Effector memory CD8-positive, alpha-beta T cell (primary cell): ENCODE measurements around the gene SLC35E4.

Source experiments
- ATAC-seq: fragments of 150-1000 bp; cut with Tn5 transposase; replicated peaks from 2 replicates; pipeline ENCODE4 v1.10.0; 2021; ENCODE audit warnings: mild to moderate bottlenecking, moderate library complexity
- DNase-seq, 3 experiments: peaks; one replicate each; pipeline ENCODE4 v3.0.0; 2021
- H3K27ac Mint-ChIP-seq, 2 donors: one replicate each; pipeline ENCODE4 v1.8.0; 2022; ENCODE audit warnings: mild to moderate bottlenecking in 2 of 2, mixed read lengths in 2 of 2, moderate library complexity in 2 of 2
- H3K27me3 Mint-ChIP-seq, 2 donors: one replicate each; pipeline ENCODE4 v1.8.0; 2022; ENCODE audit warnings: mixed read lengths in 2 of 2
- H3K36me3 Mint-ChIP-seq: one replicate; pipeline ENCODE4 v1.8.0; 2022; ENCODE audit warnings: mild to moderate bottlenecking, moderate library complexity, mixed read lengths; ENCODE audit not compliant: insufficient read depth
- H3K4me1 Mint-ChIP-seq, 2 donors: one replicate each; pipeline ENCODE4 v1.8.0; 2022; ENCODE audit warnings: low read depth in 2 of 2, mixed read lengths in 2 of 2
- H3K4me3 Mint-ChIP-seq, 2 donors: one replicate each; pipeline ENCODE4 v1.8.0; 2022; ENCODE audit warnings: mild to moderate bottlenecking in 2 of 2, mixed read lengths in 2 of 2, moderate library complexity in 2 of 2
- H3K9me3 Mint-ChIP-seq, 2 donors: one replicate each; pipeline ENCODE4 v1.8.0; 2022; ENCODE audit warnings: mixed read lengths in 2 of 2

The SLC35E4 gene

DNA sequence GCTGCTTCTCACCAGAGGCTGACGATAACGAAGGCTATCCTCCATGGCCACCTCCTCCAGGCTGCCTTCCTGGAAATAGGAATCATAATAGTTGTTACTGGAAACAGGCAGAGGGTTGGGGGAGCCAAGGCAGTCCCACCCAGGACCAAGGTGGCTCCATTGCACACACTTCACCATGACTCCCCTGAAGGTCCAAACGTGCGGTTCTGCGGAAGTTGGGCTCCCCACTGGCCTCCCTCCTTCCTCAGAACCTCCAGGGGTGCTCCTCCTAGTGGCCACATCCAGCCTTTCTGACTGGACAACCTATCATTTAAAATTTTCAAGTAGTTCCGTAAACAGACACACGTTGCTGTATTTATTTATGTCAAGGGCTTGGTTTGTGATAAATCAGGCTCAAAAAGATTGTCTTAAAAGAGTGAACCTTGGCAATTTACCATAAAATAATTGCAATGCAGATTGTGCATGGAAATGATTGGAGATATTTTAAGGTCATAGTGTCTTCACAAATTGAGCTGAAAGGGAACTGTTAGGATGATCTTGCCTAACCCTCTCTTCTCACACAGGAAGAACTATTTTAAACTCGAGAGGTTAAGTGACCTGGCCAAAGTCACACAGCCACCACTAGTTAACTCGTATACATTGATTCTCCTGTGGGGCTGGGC lies 30.0 kb upstream of the SLC35E4 start:
- DNase-seq, result peak; percentile 29 to 35 (median 32)
- Mint-ChIP-seq H3K36me3 (no peaks in the 10 kb centered on the region), H3K27me3 (peaks cover 6 to 13% of the 10 kb centered on the region in 2 donors), H3K4me1 (peaks cover 12 to 15% of the 10 kb centered on the region in 2 donors), H3K4me3 (peak overlapping the region; percentile 25 to 92), H3K9me3 (no peaks in the 10 kb centered on the region), H3K27ac (peak overlapping the region; percentile 19 to 20)
- peak; percentile 62 for ATAC-seq

- H3K27me3 Mint-ChIP-seq, result peaks cover 6 to 17% of the 10 kb centered on the region in 2 donors
- no peaks in the 10 kb centered on the region for H3K36me3 Mint-ChIP-seq
- H3K9me3 Mint-ChIP-seq, result no peaks in the 10 kb centered on the region
- peak within 1 kb of the TSS; percentile 17 to 87 for H3K27ac Mint-ChIP-seq
- H3K4me1 Mint-ChIP-seq, result peaks cover 12 to 15% of the 10 kb centered on the region in 2 donors
- ATAC-seq, result peak; percentile 70
- no peak for DNase-seq
- H3K4me3 Mint-ChIP-seq, result peak within 1 kb of the TSS; percentile 69 to 92
These were observed 28.9 kb upstream of the SLC35E4 start, which contains the start of gene TCN2 for GRCh38 chr22:30606455-30607299. TSS of gene TCN2 (plus strand) at chr22:30607174. CDS start at chr22:30607332, 158 bp downstream.

- ATAC-seq (no peak), DNase-seq (no peak)
- peaks cover 6 to 17% of the 10 kb centered on the region in 2 donors for H3K27me3 Mint-ChIP-seq
- H3K9me3 Mint-ChIP-seq, result no peaks in the 10 kb centered on the region
- no peaks in the 10 kb centered on the region for H3K36me3 Mint-ChIP-seq
- H3K4me1 Mint-ChIP-seq, result peaks cover 12 to 15% of the 10 kb centered on the region in 2 donors
- H3K27ac Mint-ChIP-seq, result peak overlapping the region; percentile 17 to 87
- H3K4me3 Mint-ChIP-seq, result peak overlapping the region; percentile 69 to 92
These were observed 28.2 kb upstream of the SLC35E4 start for GRCh38 chr22:30607300-30607930.

GRCh38 chr22:30607939-30608338 lies 27.6 kb upstream of the SLC35E4 start:
- no peak overlapping the region for H3K4me3 Mint-ChIP-seq
- no peaks in the 10 kb centered on the region for H3K36me3 Mint-ChIP-seq
- no peak for ATAC-seq
- no peak for DNase-seq
- no peaks in the 10 kb centered on the region for H3K9me3 Mint-ChIP-seq
- H3K4me1 Mint-ChIP-seq, result peaks cover 12 to 15% of the 10 kb centered on the region in 2 donors
- H3K27ac Mint-ChIP-seq, result peak overlapping the region in 1 of 2 donors; percentile 87
- H3K27me3 Mint-ChIP-seq, result peaks cover 6 to 17% of the 10 kb centered on the region in 2 donors

GRCh38 chr22:30609260-30610185 lies 26.1 kb upstream of the SLC35E4 start:
- H3K27ac Mint-ChIP-seq, result no peak overlapping the region
- DNase-seq (no peak), ATAC-seq (no peak)
- H3K9me3 Mint-ChIP-seq, result no peaks in the 10 kb centered on the region
- H3K36me3 Mint-ChIP-seq, result no peaks in the 10 kb centered on the region
- H3K27me3 Mint-ChIP-seq, result peaks cover 6 to 25% of the 10 kb centered on the region in 2 donors
- H3K4me3 Mint-ChIP-seq, result peak overlapping the region in 1 of 2 donors; percentile 3
- peaks cover 12 to 15% of the 10 kb centered on the region in 2 donors for H3K4me1 Mint-ChIP-seq

DNA sequence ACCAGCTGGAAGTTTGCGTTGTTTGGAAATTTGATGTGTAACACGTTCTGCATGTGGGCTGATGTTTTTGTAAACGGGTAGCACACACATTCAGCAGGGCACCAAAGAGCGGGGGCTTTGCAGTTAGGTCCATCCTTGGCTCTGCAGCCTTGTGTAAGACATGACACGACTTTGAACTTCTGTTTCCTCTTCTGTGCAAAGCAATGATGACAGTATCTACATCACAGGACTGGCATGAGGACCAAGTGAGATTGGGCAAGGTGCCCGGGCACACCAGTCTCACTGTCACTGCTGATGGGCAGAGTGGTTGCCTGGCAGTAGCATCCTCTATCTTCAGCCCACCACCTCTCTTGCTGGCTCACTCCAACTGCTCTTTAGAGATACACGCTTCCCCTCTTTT lies 25.3 kb upstream of the SLC35E4 start:
- H3K9me3 Mint-ChIP-seq, result no peaks in the 10 kb centered on the region
- H3K27ac Mint-ChIP-seq, result no peak overlapping the region
- peaks cover 6 to 27% of the 10 kb centered on the region in 2 donors for H3K27me3 Mint-ChIP-seq
- no peak overlapping the region for H3K4me3 Mint-ChIP-seq
- DNase-seq (no peak), ATAC-seq (no peak)
- H3K36me3 Mint-ChIP-seq, result no peaks in the 10 kb centered on the region
- peaks cover 12 to 14% of the 10 kb centered on the region in 2 donors for H3K4me1 Mint-ChIP-seq

DNA sequence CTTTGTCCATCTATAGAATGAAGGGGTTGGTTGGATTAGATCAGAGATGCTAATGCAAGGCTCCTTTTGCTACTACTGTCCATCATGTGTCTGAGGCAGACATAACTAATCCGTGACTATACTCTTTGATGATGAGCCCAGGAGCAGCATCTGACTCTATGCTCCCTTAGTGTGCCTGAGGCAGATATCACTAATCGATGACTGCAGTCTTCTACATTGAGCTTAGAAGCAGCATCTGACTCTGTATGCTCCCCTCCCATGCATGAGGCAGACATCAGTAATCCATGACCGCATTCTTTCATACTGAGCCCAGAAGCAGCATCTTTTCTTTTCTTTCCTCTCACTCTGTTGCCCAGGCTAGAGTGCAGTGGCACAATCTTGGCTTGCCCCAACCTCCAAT lies 24.4 kb upstream of the SLC35E4 start:
- peaks cover 6 to 34% of the 10 kb centered on the region in 2 donors for H3K27me3 Mint-ChIP-seq
- no peak overlapping the region for H3K27ac Mint-ChIP-seq
- H3K36me3 Mint-ChIP-seq, result no peaks in the 10 kb centered on the region
- peaks cover 7 to 9% of the 10 kb centered on the region in 2 donors for H3K4me1 Mint-ChIP-seq
- no peak for DNase-seq
- no peak overlapping the region for H3K4me3 Mint-ChIP-seq
- ATAC-seq, result no peak
- H3K9me3 Mint-ChIP-seq, result no peaks in the 10 kb centered on the region

- DNase-seq (no peak), ATAC-seq (no peak)
- peaks cover 0 to 1% of the 10 kb centered on the region in 2 donors for H3K4me1 Mint-ChIP-seq
- H3K36me3 Mint-ChIP-seq, result no peaks in the 10 kb centered on the region
- H3K9me3 Mint-ChIP-seq, result no peaks in the 10 kb centered on the region
- no peak overlapping the region for H3K27ac Mint-ChIP-seq
- H3K27me3 Mint-ChIP-seq, result peaks cover 8 to 34% of the 10 kb centered on the region in 2 donors
- no peak overlapping the region for H3K4me3 Mint-ChIP-seq
These were observed 22.8 kb upstream of the SLC35E4 start for GRCh38 chr22:30612789-30613188.

DNA sequence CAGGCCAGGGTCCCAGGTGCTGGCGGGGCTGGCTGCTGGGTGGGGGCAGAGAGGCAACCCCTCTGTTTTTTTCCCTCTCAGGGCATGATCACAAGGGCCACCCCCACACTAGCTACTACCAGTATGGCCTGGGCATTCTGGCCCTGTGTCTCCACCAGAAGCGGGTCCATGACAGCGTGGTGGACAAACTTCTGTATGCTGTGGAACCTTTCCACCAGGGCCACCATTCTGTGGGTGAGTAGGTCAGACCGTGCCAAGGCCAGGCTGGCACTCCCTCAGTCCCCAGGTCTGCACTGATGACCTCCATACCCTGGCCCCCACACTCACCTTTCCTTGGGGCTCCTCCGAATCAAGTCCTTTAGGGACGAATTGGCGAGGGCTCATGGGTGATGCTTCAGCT lies 21.3 kb upstream of the SLC35E4 start:
- no peaks in the 10 kb centered on the region for H3K9me3 Mint-ChIP-seq
- H3K36me3 Mint-ChIP-seq, result no peaks in the 10 kb centered on the region
- ATAC-seq (no peak), DNase-seq (no peak)
- peaks cover 8 to 34% of the 10 kb centered on the region in 2 donors for H3K27me3 Mint-ChIP-seq
- no peak overlapping the region for H3K4me3 Mint-ChIP-seq
- H3K27ac Mint-ChIP-seq, result no peak overlapping the region
- peaks cover 0 to 1% of the 10 kb centered on the region in 2 donors for H3K4me1 Mint-ChIP-seq

DNA sequence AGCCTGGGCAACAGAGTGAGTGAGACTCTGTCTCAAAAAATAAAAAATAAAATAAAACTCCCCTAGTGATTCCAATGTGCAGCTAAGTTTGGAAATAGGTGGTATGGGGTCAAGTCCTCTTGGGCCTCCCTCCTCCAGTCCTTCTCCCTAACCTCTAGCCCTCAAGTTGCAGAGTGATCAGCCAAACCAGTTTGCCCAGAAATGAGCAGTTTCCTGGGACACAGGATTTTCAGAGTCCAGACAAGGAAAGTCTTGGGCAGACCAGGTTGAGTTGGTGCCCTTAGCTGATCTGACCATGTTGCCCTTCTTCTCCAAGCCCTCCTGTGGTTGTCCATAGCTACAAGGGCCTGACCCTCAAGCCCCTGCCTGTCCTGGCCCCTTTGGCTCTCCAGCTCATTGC lies 20.7 kb upstream of the SLC35E4 start:
- H3K4me3 Mint-ChIP-seq, result no peak overlapping the region
- H3K36me3 Mint-ChIP-seq, result no peaks in the 10 kb centered on the region
- ATAC-seq (no peak), DNase-seq (no peak)
- H3K27me3 Mint-ChIP-seq, result peaks cover 8 to 27% of the 10 kb centered on the region in 2 donors
- H3K27ac Mint-ChIP-seq, result peak overlapping the region in 1 of 2 donors; percentile 56
- no peaks in the 10 kb centered on the region for H3K4me1 Mint-ChIP-seq
- no peaks in the 10 kb centered on the region for H3K9me3 Mint-ChIP-seq

GRCh38 chr22:30615543-30615954 lies 20.0 kb upstream of the SLC35E4 start:
- Mint-ChIP-seq H3K36me3 (no peaks in the 10 kb centered on the region), H3K27ac (peak overlapping the region in 1 of 2 donors; percentile 56), H3K4me1 (no peaks in the 10 kb centered on the region), H3K9me3 (no peaks in the 10 kb centered on the region), H3K4me3 (no peak overlapping the region), H3K27me3 (peaks cover 8 to 21% of the 10 kb centered on the region in 2 donors)
- DNase-seq, result no peak
- ATAC-seq, result no peak

GRCh38 chr22:30617819-30618218 lies 17.8 kb upstream of the SLC35E4 start:
- H3K27ac Mint-ChIP-seq, result no peak overlapping the region
- peaks cover 8 to 29% of the 10 kb centered on the region in 2 donors for H3K27me3 Mint-ChIP-seq
- no peaks in the 10 kb centered on the region for H3K4me1 Mint-ChIP-seq
- H3K9me3 Mint-ChIP-seq, result no peaks in the 10 kb centered on the region
- DNase-seq (no peak), ATAC-seq (no peak)
- H3K4me3 Mint-ChIP-seq, result no peak overlapping the region
- H3K36me3 Mint-ChIP-seq, result no peaks in the 10 kb centered on the region
